HG02571 (cell line): ENCODE measurements around the gene CHMP6.
"Not testable (repeated sequence)": the region's sequence is repeated elsewhere in the genome, so short reads cannot be mapped to it uniquely, and the experiment has no call there.

Experiments
- ATAC-seq: cut with Tn5 transposase; IDR thresholded peaks from one replicate; pipeline ENCODE4 v1.9.1; 2021; ENCODE audit warnings: mild to moderate bottlenecking, moderate library complexity; ENCODE audit not compliant: unreplicated experiment

The CHMP6 gene

DNA sequence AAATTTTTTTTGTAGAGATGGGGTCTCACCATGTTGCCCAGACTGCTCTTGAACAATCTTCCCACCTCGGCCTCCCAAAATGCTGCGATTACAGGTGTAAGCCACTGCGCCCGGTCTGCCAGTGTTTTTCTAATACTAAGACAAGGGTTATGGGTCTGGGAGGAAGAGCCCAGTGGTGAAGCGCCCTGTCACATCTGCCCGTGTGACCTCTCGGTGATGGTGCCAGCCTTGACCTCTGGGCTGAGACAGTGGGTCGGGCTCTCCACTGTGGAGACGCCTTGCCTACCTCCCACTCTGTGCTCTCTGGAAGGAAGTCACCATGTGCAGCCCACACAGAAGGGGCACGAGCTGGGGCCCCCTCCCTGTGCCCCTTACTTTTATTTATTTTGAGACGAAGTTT lies 38.2 kb downstream of the CHMP6 start:
- no peak for ATAC-seq

DNA sequence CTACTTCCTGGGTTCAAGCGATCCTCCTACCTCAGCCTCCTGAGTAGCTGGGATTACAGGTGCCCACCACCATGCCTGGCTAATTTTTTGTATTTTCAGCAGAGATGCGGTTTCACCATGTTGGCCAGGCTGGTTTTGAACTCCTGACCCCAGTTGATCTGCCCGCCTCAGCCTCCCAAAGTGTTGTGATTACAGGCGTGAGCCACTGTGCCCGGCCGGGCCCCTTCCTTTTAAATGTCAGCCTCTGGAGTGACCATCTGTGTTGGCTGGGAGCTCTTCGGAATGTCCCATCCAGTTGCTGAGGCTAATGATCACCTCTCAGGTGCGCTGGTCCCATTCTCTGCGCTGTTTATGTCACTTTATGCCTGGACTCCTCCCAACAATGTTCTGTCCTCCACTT lies 38.7 kb downstream of the CHMP6 start:
- ATAC-seq = not testable (repeated sequence)

DNA sequence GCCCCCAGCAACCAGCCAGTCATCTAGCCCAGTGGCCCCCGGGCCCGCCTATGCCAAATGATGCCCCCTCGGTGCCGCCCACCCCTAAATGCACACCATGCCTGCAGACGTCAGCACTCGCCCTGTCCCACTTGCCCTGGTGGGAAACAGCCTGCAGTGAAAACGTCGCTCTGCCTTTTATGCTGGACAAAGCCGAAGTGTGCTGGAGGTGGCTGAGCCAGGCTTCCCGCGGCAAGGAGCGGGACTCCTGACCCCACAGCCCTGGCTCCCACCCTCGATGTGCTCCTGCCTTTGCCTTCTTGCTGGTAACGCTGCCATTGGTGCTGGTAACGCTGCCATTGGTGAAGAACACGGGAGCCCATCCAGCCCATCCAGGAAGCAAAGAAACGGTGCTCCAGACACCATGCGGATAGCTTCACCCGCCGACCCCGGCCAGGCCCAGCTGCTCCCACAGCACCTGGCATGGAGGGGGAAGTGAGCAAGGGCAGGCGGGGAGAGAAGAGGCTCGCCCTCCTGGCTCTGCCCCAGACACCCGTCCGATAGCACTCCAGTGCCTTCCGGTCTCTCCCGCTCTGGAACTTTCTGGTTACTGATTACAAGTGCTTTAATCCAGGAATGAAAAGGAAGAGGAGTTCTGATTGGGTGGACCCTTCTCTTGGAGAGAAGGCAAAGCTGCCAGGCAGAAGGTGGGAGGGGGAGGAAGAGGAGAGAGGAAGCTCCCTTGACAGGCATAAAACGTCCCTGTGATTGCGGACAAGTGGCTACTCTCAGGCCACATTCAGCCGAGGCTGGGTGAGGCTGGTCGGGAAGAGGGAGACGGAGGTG lies 39.3 kb downstream of the CHMP6 start:
- ATAC-seq = no peak

DNA sequence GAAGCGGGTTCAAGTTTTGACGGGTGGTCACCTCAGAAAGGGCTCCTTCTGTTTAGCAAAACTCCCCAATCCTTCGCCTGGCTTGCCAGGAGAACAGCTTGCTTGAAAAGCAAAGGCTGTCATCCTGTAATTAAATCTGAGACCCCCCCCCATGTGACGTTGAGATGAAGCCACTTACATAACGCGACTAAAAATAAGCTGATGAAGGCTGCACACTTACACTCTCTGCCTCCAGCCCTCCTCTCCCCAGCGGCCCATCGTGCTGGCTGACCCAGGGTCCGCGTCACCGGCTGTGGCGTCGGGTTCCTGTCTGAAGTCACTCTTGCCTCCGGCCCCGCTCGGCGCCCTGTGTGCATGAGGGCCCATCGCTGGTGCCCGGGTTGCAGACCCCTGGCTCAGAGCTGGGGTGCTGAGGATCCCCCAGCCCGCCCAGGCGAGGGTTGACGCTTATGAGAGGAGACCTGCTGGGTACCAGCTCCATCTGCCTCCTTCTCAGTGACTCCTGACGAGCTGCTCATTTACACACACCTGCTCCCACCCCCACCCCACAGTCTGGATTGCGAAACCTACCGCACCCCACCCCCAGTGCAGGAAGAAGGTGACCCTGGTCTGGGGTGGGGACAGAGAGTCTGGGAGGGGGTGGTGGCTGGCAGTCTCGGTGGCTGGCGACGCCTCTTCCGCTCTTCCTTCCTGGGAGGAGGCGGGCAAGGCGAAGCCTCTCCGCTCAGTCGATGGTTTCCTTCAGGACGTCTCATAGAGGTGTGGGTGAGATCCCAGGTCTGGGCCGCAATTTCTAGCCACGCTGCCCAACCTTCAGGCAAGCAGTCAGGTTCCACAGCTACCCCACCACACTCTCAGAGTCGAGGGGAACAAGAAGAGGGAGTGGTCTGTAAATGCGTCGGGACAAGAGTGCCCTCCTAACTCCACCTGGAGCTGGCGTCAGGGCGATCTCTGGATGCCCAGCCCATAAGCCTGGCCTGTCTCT lies 40.2 kb downstream of the CHMP6 start:
- no peak for ATAC-seq

DNA sequence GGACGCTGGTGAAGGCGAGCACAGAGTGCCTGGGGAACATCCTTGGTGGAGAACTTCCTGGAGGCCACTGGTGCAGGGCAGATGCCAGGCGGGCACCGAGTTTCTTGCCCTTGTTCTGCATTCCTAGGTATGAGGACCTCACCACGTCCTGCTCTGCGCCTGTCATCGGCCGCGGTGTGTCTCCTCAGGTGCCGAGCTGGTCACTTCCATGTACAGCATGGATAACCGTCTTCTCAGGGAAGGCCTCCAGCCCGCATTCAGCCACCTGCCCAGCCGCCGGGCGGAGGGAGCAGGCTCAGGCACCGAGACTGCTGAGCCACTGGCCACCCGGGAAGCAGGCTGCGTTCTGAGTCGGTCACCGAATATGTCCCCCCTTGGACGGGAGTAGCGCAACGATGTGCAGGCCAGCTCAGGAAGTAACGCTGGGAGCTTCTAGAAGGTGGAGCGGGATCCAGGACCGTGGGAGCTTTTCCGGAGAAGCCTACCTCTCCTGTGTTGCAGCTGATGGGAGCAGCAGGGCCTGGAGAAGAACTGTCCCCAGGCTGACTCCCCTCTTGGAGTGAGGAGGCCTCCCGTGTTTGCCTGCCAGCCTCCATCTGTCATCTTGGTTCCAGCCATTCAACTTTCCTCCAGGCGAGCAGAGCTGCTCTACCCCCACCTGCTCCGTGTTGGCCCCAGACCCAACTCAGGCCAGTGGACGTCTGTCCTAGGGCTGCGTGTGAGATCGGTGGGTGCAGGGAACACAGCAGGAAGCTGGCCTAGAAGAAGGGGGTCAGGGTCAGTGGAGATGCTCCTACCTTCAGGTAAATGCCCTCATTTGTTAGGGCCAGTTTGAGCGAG lies 41.2 kb downstream of the CHMP6 start:
- no peak for ATAC-seq

DNA sequence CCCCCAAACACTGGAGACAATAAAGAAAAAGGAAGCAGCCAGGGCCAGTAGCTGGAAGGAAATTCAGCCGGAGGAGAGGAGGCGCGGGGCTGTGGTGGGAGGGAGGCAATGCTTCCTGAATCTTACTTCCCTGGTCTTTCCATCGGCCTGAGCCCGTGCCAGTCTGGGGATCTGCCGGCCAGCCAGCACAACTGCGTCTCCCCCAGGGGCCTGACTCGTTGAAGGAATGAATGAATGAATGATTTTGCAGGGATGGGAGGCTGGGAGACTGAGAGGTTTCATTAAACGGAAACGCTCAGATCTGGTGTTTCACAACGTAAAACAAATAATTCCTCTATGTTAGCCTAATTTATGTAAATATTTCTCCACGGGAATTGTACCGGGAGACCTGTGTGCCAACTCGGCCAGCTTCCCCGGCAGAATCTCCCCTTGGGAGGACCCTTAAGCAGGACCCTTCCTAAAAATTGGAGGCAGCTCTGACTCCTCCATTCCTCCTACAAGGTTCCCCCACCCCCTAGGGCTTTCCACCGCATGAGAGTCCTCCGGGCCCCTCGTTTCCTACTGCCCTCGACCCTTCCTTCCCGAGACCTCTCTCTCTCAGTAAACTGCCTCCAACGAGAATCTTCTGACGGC lies 42.0 kb downstream of the CHMP6 start:
- no peak for ATAC-seq

DNA sequence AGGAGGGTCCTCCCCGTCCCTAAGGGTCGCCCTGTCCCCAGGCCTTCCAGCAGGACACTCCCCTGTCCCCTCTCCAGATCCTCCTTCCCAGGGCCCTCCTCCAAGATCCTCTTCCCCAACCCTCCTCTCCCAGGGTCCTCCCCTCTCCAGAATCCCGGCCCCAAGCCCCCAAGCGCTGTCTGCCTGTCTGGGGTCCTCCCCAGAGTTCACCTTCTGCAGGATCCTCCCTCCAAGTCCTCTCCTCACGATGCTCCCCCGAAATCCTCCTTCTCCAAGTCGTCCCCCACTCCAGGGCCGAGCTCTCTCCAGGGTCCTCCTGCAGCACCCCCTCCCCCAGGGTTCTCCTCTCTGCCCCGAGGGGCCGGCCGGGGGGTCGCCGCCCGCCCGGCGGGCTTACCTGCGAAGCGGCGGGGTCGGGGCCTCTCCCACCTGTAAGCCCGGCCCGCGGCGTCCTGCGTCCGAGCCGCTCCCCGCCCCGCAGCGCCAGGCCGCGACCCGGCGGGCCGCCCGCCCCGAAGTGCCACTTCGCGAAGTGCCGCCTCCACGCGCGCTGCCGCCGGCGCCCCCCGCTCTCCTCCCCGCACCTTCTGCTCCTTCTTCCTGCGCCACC lies 42.6 kb downstream of the CHMP6 start:
- ATAC-seq = peak; percentile 4

DNA sequence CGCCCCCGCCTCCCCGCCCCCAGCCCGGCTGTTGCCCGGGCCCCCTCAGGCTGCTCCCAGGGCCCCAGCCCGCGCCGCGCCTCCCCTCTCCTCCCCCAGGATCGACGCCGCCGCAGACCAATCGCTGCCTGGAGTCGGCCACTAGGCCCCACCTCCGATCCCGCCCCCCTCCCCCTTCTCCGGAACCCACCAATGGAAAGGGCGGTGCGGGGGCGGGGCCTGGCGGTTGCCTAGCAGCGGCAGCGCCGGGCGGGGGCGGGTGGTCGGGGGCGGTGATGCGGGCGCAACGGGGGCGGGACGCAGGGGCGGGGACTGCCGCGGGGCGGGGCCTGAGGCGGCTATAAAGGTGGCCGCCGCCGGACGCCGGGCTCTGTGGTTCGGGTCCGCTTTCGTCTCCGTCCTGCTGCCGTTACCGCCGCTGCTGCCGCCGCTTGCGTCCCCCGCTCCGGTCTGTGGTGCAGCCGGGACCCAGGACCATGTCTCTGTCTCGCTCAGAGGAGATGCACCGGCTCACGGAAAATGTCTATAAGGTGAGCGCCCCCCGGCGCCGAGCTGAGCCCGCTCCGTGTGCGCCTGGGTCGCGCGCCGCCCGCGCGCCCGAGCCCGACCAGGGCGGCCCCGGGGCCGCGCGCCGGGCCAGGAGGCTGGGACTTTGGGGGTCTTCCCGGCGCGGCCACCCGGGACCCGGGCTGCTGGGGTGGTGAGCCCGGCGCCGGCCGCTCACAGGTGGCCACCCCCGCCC lies 43.3 kb downstream of the CHMP6 start, which contains the start of gene BAIAP2:
Gene BAIAP2, plus strand, starts transcription at position 373 of the 742 bp plus-strand sequence. Its CDS starts 104 bp downstream, at position 477.
- peak; percentile 61 for ATAC-seq

DNA sequence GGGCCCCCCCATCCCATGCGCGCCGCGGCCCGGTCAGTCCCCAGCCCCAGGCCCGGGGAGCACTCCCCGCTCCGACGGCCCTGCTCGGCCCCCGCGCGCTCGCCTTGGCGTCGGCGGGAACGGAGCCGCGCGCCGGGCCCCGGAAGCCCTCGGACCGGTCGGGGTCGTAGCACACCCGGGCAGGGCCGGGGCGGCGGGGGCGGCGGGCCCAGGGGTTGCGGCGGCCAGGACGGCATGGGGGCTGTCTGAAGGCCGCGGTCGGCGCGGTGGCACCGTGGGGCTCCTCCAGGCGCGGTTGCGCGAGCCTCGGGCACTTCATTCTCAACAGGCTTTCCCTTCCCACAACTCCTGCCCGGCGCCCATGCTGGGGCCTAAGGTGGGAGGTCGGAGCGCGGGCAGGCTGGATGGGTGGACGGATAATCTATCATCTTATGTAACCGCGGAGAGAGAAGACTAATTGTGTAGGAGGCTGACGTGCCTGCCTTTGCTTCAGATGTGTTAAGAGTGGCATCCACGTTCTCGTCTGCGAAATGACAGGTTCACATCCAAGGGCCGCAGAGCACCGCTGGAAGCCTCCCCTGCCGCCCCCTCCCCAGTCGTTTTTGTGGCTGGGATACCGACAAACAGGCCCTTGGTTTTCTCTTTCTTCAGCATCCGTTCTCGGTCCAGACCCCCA lies 44.0 kb downstream of the CHMP6 start:
- ATAC-seq = no peak

DNA sequence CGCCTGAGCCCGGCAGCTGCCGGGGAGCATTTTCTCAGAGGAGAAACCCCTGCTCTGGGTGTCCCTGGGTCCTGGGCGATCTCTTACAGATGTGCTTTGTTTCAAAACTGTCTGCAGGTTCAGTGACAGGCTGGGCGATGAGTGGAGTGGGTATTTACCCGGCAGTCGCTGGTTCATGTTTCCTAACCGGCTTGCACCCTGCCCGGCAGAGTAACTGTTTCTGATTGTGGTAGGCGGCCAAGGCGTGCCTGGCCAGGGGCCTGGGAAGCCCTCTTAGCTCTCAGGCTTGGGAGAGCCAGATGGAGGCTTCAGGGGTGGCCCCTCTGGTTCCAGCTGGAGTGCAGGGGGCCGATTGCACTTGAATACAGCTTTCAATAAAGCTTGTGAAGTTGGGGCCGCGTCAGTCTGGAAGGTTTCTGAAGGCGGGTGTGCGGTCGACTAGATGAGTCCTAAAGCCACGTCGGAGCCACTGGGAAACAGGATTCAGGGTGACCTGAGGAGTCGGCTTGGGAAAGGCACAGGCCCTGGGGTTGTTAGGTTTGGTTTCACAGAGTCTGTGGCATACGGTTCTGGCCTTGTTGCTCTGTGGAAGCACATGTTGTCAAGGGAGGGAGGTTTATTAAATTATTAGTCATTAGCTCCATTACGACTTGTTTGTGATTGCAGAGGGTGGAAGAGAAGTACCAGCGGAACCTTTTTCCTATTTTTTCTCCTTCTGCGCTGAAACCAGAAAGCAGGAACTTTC lies 44.7 kb downstream of the CHMP6 start:
- ATAC-seq = no peak

DNA sequence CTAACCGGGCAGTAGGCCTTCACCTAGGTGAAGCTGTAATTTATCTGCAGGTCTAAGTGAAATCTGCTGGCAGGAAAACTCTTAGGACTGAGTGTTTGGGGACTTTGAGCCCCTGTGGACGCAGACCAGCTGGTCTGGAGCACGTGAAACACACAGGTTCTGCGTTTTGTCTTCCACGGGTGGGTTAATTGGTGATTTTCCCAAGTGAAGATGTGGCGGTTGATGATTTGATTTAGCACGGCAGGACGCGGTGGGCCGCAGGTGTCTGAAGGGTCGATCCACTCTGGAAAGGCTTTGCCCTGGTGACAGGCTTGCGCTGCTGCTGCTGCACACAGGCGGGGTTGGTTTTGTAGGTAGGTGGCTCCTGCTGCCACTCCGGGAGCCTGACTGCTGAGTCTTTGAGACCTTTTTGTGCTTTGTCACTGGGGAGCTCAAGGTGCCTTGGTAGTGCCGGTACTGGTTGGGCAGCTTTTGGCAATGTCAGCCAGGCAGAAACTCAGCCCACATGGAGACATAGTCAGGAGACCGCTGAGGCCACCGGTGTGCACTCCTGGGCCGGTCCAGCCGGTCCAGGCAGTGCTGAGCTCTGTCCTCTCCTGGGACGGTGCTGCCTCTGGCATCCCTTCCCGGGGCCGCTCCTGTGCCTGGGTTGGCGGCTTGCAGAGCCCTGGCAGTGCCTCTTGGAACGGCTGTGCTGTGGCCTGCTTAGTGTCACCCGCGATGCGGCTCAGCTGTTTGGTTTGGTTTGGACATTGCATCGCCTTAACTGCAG lies 45.6 kb downstream of the CHMP6 start:
- ATAC-seq = no peak

DNA sequence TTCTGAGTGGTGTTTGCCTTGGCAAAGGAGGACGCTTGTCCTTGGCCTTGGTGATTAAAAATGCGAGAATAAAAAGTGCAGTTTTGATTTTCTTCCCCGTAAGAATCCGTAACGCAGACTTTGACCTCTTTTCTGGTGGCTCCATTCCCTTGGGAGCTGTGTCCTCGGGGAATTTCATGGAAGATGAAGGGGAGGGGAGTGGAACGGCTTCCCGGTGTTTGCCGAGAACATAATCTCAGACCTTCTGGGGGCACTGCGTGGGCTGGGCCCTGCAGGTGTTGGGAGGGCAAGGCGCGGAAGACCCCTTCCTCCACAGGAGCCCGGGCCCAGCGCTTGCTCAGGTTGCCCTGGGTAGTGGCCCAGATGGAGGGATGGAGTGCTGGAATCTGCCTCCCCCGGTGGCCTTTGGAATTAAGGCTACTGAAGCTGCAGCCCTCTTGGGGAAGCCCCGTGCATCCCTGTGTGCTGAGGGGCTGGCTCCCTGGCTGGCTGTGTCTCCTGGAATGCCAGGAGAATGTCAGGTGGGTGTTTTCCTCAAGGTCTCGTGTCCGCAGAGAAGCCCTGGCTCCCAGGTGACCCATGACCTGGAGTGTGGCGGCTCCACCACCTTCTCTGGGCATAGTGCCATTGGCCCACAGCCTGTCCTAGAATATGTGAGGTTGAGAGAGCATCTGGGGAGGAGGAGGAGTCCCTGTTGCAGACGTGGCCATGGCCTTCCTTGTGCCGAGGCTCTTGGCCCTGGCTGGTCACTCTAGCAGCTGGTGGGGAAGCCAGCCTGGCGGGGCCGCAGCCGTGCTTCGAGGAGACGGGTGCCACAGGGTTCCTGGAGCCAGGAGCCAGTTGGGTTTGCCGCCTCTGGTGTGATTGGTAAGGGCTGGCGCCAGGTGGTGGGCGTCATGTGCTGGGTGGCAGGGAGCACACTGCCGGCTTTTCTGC lies 46.4 kb downstream of the CHMP6 start:
- ATAC-seq = no peak

DNA sequence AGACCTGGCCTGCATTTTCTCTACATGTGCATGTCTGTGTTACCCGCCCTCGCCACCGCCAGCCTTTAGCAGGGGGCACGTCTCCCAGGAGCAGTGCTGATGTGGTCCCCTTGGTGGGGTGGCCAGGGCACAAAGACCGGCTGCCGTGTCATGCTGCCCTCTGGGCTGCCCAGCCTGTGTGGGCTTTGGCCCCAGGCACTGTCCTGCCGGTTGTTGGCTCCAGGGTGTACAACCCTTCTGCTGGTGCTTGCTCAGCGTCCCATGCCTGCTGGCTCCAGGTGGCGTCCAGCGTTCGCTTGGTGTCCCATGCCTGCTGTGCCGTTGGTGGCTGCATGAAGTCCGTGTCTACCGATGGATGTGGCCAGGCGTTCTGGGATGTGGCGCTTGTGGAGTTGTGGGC lies 47.5 kb downstream of the CHMP6 start:
- ATAC-seq = no peak

DNA sequence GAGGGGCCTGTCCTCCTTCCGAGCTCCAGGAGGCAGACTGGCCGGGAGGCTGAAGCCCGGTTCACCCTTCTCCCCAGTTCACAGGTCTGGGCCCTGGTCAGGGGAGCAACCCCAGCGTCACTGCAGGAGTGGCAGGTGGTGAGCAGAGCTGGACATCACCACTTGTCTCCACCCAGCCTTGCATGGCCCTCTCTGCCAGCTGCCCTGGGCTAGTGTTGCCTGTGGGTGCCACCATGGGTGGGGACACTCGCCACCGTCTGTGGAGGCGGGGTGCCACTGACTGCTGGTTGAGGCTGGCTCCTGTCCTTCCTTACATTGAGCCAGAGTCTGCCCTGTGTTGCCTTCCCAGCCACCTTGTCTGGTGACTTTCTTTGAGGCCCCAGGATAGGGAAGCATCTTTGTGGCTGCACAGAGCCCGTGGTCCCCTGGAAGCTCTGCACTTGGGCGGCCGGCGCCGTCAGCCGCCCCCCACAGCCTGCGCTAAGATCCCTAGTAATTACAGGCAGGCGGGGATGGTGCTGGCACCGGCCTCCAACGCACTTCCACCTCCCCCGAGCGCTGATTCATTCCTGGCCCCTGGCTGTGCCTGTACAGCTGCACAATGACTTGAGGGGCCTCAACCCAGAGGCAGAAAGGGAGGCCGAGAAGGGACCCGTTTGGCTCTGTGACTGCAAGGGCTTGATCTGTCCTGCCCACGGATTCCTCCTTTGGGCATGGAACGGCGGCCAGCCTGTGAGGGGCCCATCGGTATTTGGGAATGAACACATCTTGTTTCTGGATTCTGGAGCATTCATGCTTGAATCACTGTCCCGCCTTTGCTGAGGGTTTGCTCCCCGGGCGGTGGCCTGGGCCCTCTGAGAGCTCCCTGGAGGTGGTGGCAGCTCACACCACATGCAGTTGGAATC lies 48.5 kb downstream of the CHMP6 start:
- no peak for ATAC-seq

DNA sequence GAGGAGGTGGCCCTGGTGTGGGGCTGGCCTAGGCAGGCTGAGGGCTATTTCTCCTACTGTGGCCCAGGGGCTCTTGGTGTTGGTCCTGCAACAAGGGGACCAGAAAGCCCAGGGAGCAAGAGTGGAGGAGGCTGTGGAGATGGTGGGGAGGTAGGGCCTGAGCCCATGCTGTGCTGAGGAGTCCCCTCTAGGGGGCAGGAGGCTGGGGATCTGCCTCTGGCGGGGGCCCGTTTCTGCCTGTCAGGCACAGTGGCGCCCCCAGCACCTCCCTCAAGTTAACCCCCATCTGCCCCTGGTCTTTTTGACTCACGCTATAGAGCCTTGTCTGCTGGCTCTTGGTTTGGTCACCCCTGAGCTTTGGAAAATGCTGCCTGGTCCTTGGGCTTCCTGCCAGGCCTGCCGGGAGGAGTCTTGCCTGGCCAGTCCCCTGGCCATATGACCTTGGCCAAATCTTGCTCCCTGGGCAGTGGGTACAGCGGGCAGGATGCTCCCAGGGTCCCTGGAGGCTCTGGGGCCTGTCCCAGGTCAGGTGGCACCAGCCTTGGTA lies 49.2 kb downstream of the CHMP6 start:
- ATAC-seq = no peak
